Liver (tissue), 9 donors: Measurements from ENCODE around the gene NIP7. TPM values are rescaled to one million over a fixed set of nuclear protein-coding genes. Genes with fewer than 3 reads are reported as not detected.

Experiments
- DNase-seq: peaks from one replicate; pipeline ENCODE4 v3.0.0-alpha.2; 2017; ENCODE audit warnings: low spot score
- H3K27ac ChIP-seq, 2 donors: one replicate each; pipeline ENCODE4 v1.7.0; 2013; ENCODE audit warnings: inconsistent platforms in 2 of 2, low read length in 2 of 2, control low read depth in 1 of 2, low read depth in 1 of 2, mild to moderate bottlenecking in 1 of 2
- H3K27me3 ChIP-seq, 4 donors: one replicate each; pipeline versions ENCODE4 v1.6.1 to v1.7.0; 2013; ENCODE audit warnings: low read length in 3 of 4, inconsistent platforms in 1 of 4, mild to moderate bottlenecking in 1 of 4, moderate library complexity in 1 of 4; ENCODE audit not compliant: control insufficient read depth in 4 of 4, insufficient read depth in 4 of 4
- H3K36me3 ChIP-seq, 4 donors: one replicate each; pipeline versions ENCODE4 v1.6.1 to v1.7.0; 2013; ENCODE audit warnings: low read length in 3 of 4, mild to moderate bottlenecking in 3 of 4, low read depth in 1 of 4, moderate library complexity in 1 of 4; ENCODE audit not compliant: control insufficient read depth in 4 of 4, insufficient read depth in 3 of 4
- H3K4me1 ChIP-seq, 4 donors: one replicate each; pipeline versions ENCODE4 v1.6.1 to v1.7.0; 2013; ENCODE audit warnings: low read length in 3 of 4, mild to moderate bottlenecking in 3 of 4, moderate library complexity in 1 of 4; ENCODE audit not compliant: control insufficient read depth in 4 of 4, insufficient read depth in 4 of 4
- H3K4me3 ChIP-seq, 3 donors: one replicate each; pipeline versions ENCODE4 v1.6.1 to v1.7.0; 2013; ENCODE audit warnings: low read length in 3 of 3, control low read depth in 1 of 3, low read depth in 1 of 3, mild to moderate bottlenecking in 1 of 3
- H3K9ac ChIP-seq, 2 donors: one replicate each; pipeline ENCODE4 v1.7.0; 2013; ENCODE audit warnings: low read length in 2 of 2, mild to moderate bottlenecking in 2 of 2, moderate library complexity in 2 of 2, control low read depth in 1 of 2, low read depth in 1 of 2
- H3K9me3 ChIP-seq, 4 donors: one replicate each; pipeline versions ENCODE4 v1.6.1 to v1.7.0; 2013; ENCODE audit warnings: low read length in 3 of 4; ENCODE audit not compliant: control insufficient read depth in 4 of 4
- CTCF ChIP-seq: fragments of 150-350 bp; IDR thresholded peaks from 2 replicates; pipeline ENCODE4 v1.5.1; 2017; ENCODE audit warnings: improper control_type of control experiment, low read depth, low read length; ENCODE audit not compliant: missing input control
- EGR1 ChIP-seq, 2 donors: IDR thresholded peaks; 2 replicates each; pipeline ENCODE4 v1.6.1; 2016 to 2018; ENCODE audit warnings: antibody characterized with exemption in 2 of 2, low read depth in 2 of 2
- FOXA1 ChIP-seq: IDR thresholded peaks from 2 replicates; pipeline ENCODE4 v1.6.1; 2016; ENCODE audit warnings: antibody characterized with exemption
- FOXA2 ChIP-seq: IDR thresholded peaks from 2 replicates; pipeline ENCODE4 v1.6.1; 2016; ENCODE audit warnings: antibody characterized with exemption
- GABPA ChIP-seq, 2 donors: IDR thresholded peaks in 1 of 2; conservative IDR thresholded peaks in 1 of 2; 2 replicates each; pipeline ENCODE4 v1.6.1; 2016; ENCODE audit warnings: antibody characterized with exemption in 2 of 2, mild to moderate bottlenecking in 1 of 2, moderate library complexity in 1 of 2
- JUND ChIP-seq, 2 donors: IDR thresholded peaks; 2 replicates each; pipeline ENCODE4 v1.6.1; 2016; ENCODE audit warnings: antibody characterized with exemption in 2 of 2
- MAX ChIP-seq: IDR thresholded peaks from 2 replicates; pipeline ENCODE4 v1.6.1; 2016; ENCODE audit warnings: antibody characterized with exemption
- NR2F2 ChIP-seq: IDR thresholded peaks from 2 replicates; pipeline ENCODE4 v1.6.1; 2016; ENCODE audit warnings: antibody characterized with exemption
- RAD21 ChIP-seq, 2 donors: IDR thresholded peaks; 2 replicates each; pipeline ENCODE4 v1.6.1; 2016; ENCODE audit warnings: antibody characterized with exemption in 2 of 2, mild to moderate bottlenecking in 2 of 2
- REST ChIP-seq: IDR thresholded peaks from 2 replicates; pipeline ENCODE4 v1.6.1; 2016; ENCODE audit warnings: antibody characterized with exemption, mild to moderate bottlenecking
- RXRA ChIP-seq, 2 donors: IDR thresholded peaks; 2 replicates each; pipeline ENCODE4 v1.6.1; 2017 to 2018; ENCODE audit warnings: antibody characterized with exemption in 2 of 2, mild to moderate bottlenecking in 1 of 2
- ZBTB33 ChIP-seq: IDR thresholded peaks from 2 replicates; pipeline ENCODE4 v1.6.1; 2016; ENCODE audit warnings: antibody characterized with exemption
- WGBS: extraction: QIAGEN DNeasy Blood & Tissue Kit; methylation state at CpG from one replicate; pipeline ENCODE4 v1.1.7; 2013; 5-methylcytosine and 5-hydroxymethylcytosine counted together
- polyA plus RNA-seq, 2 donors: library from polyadenylated mRNA; stranded (reverse) in 1 of 2; unstranded in 1 of 2; fragments of 200-250 nt in 1 of 2; fragments of >200 nt in 1 of 2; fragmentation: Nextera tagmentation in 1 of 2; extraction: Ambion mirVana in 1 of 2; gene quantifications; one replicate each; pipeline versions ENCODE4 v1.2.1 to v1.2.3, GENCODE V29; 2013 to 2015
- total RNA-seq, 2 donors: library from RNA; depleted of rRNA; stranded (reverse); fragments of >200 nt; gene quantifications; one replicate each; pipeline ENCODE4 v1.2.3, GENCODE V29; 2014
- donor health status: healthy.
- donor health status: healthy.
- donor health status: healthy.
- donor health status: healthy.
- donor health status: healthy.

The NIP7 gene
- total and polyA plus RNA-seq, 4 donors: 7.4 to 14.0 (median 11.1) TPM

- no peak overlapping the region for H3K27ac ChIP-seq
- H3K36me3 ChIP-seq: peaks cover 1 to 27% (median 21%) of the 10 kb centered on the region in 4 donors
- WGBS: 84% methylated on average over 4 of the region's 4 CpGs
- H3K4me3 ChIP-seq: no peak overlapping the region
- no peak for DNase-seq
- peaks cover 0 to 4% (median 2%) of the 10 kb centered on the region in 4 donors for H3K4me1 ChIP-seq
- H3K9ac ChIP-seq: no peak overlapping the region
- no peaks in the 10 kb centered on the region for H3K9me3 ChIP-seq
- TF ChIP-seq JUND (IDR thresholded peaks at IDR 0.05): no peak
- no peak for TF ChIP-seq REST
- TF ChIP-seq CTCF: no peak
- no peak for TF ChIP-seq EGR1 (IDR thresholded peaks at IDR 0.05; ENCODE audit: low read depth in 2 of 2)
- no peak for TF ChIP-seq RAD21 (IDR thresholded peaks at IDR 0.05)
- no peak for TF ChIP-seq FOXA2
- TF ChIP-seq NR2F2: no peak
- no peak for TF ChIP-seq GABPA (IDR thresholded peaks at IDR 0.05 in 1 of 2, conservative IDR thresholded peaks at IDR 0.05 in 1 of 2)
- TF ChIP-seq ZBTB33: no peak
- H3K27me3 ChIP-seq: no peaks in the 10 kb centered on the region
These were observed 6.4 kb downstream of the NIP7 start for GRCh38 chr16:69345923-69346322.

- TF ChIP-seq FOXA1: no peak
- no peak for TF ChIP-seq REST
- no peak for TF ChIP-seq RXRA (IDR thresholded peaks at IDR 0.05)
- TF ChIP-seq MAX: no peak
- 91% methylated on average over 6 of the region's 6 CpGs for WGBS
- H3K4me1 ChIP-seq: peaks cover 0 to 7% (median 5%) of the 10 kb centered on the region in 4 donors
- no peaks in the 10 kb centered on the region for H3K9me3 ChIP-seq
- H3K27me3 ChIP-seq: no peaks in the 10 kb centered on the region
- H3K9ac ChIP-seq: no peak overlapping the region
- H3K27ac ChIP-seq: no peak overlapping the region
- DNase-seq: no peak
- peaks cover 1 to 21% (median 15%) of the 10 kb centered on the region in 4 donors for H3K36me3 ChIP-seq
- no peak overlapping the region for H3K4me3 ChIP-seq
These were observed 7.1 kb downstream of the NIP7 start for GRCh38 chr16:69346683-69347082.
